ENCODE results near the gene SRPX2.

- TF ChIP-seq EP300 (IDR thresholded peaks at IDR 0.05) (no peak), CTCF (IDR thresholded peaks at IDR 0.05) (no peak), POLR2A (IDR thresholded peaks at IDR 0.05) (no peak)
Observed at GRCh38 chrX:100704581-100705203, 60.7 kb downstream of the SRPX2 start.
